ENCODE data around the gene PTPRN2. TPM values are rescaled to one million over a fixed set of nuclear protein-coding genes. Genes with fewer than 3 reads are reported as not detected.

The PTPRN2 gene
- polyA plus RNA-seq, 1 experiment: 0.02 TPM

DNA sequence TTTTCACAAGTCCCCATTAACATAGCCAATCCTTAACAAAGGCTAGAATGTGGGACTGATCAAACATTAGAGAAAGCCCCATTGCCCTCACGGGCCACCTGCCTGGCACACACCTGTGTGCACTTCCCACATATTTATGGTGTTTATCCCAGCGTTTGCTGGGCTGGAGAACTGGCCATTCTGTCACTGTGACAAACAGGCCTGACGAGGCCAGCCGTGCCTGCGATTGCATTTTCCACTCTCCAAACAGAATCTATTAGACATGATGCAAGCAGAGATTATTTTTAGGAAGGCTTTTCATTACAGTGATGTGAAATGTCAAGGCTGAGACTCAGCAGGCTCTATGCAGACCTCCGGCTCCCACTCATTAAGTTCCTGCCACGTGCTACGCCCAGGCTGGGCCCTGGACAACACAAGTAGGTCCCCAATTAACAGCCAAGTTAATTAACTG is 20.4 kb downstream of the PTPRN2 start:
- TF ChIP-seq, protein P1, sequence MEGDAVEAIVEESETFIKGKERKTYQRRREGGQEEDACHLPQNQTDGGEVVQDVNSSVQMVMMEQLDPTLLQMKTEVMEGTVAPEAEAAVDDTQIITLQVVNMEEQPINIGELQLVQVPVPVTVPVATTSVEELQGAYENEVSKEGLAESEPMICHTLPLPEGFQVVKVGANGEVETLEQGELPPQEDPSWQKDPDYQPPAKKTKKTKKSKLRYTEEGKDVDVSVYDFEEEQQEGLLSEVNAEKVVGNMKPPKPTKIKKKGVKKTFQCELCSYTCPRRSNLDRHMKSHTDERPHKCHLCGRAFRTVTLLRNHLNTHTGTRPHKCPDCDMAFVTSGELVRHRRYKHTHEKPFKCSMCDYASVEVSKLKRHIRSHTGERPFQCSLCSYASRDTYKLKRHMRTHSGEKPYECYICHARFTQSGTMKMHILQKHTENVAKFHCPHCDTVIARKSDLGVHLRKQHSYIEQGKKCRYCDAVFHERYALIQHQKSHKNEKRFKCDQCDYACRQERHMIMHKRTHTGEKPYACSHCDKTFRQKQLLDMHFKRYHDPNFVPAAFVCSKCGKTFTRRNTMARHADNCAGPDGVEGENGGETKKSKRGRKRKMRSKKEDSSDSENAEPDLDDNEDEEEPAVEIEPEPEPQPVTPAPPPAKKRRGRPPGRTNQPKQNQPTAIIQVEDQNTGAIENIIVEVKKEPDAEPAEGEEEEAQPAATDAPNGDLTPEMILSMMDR (IDR thresholded peaks at IDR 0.05; ENCODE audit: low read depth, low read length): no peak
- Histone ChIP-seq H3K27me3 (ENCODE audit: control insufficient read depth, insufficient read depth, low read length) (no peaks in the 10 kb centered on the region), H3K4me3 (ENCODE audit: low read depth, low read length) (no peak overlapping the region), H3K9me3 (ENCODE audit: control insufficient read depth, insufficient read depth, low read length) (peaks cover 24% of the 10 kb centered on the region), H3K27ac (ENCODE audit: low read depth, low read length) (no peak overlapping the region)
- ChIA-PET POLR2A (no interaction called here), CTCF (no interaction called here)
- no peak for DNase-seq (ENCODE audit: low read depth, low spot score)

DNA sequence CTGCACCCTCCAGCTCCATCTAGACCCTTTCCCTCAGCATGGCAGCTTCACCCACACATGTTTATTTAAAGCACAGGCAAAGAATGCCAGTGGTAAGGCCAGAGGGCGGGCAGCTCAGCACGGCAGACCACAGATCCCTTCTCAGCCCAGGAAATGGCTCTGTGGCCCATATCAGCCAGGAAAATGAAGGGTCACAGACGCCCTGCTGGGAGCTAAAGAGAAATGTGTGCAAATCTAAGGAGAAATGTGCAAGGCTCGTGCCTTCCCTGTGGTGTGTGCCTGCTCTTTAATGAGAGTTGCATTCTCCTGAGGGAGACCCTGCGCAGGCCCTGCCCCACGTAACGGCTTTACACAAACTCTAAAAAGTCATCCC is 23.0 kb downstream of the PTPRN2 start:
- peaks cover 31% of the 10 kb centered on the region for H3K9me3 ChIP-seq (ENCODE audit: control insufficient read depth, insufficient read depth, low read length)
- CTCF ChIA-PET: no interaction called here
- no peak overlapping the region for H3K27ac ChIP-seq (ENCODE audit: low read depth, low read length)
- DNase-seq (ENCODE audit: low read depth, low spot score): no peak
- POLR2A ChIA-PET: no interaction called here
- H3K4me3 ChIP-seq (ENCODE audit: low read depth, low read length): no peak overlapping the region
- H3K27me3 ChIP-seq (ENCODE audit: control insufficient read depth, insufficient read depth, low read length): no peaks in the 10 kb centered on the region
- TF ChIP-seq, protein P1 (IDR thresholded peaks at IDR 0.05; ENCODE audit: low read depth, low read length): no peak

DNA sequence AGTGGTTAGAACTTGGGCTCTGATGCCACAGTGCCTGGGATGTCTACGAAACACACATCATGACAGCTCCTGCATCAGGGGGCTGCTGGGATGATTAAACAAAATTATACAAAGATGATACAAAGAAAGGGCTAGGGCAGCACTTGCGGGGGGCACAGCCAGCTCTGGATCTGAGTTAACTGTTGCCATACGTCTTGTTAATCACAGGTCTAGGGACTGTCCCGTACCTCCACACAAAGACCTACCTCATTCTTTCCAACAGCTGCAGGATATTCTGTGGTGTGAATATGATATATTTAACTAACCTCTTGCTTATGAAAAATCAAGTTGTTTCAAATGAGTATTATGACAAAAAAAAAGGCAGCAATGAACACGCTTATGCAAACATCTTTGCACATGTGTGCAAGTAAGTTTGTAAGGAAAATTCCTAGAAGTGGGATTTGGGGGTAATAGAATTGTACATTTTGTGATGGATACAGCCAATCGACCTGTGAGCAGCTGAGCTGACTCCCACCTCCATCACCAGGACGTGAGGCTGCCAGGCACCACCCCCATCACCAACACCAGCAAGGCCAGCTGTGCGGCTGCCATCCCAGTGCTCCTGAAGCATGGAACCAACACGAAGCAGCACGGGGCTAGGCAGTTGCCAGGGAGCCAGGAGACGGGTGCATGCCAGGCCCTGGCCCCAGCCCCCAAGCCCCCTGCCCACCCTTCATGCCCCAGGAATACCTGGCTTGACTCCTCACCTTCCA is 23.5 kb downstream of the PTPRN2 start:
- Histone ChIP-seq H3K4me3 (ENCODE audit: low read depth, low read length) (no peak overlapping the region), H3K27me3 (ENCODE audit: control insufficient read depth, insufficient read depth, low read length) (no peaks in the 10 kb centered on the region), H3K9me3 (ENCODE audit: control insufficient read depth, insufficient read depth, low read length) (peaks cover 27% of the 10 kb centered on the region), H3K27ac (ENCODE audit: low read depth, low read length) (no peak overlapping the region)
- no peak for DNase-seq (ENCODE audit: low read depth, low spot score)
- POLR2A ChIA-PET: no interaction called here
- TF ChIP-seq, protein P1 (IDR thresholded peaks at IDR 0.05; ENCODE audit: low read depth, low read length): no peak
- CTCF ChIA-PET: no interaction called here

DNA sequence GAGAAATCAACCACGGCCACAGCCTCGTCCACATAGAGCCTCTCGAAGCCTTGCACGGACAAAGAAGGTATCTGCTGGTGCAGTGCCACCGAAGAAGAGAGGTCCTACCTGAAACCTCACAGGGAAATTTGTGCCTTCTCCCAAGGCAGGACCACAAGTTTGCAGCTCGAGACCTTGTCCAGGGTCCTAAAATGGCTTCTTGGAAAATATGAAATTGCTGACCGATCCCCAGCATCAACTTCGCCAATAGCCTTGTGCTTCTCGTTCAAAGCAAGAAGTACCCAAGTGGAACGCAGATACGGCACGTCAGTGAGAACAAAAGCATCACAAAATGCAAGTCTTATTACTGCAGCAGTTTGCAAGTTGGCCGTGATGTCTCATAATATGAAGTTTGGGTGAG is 24.6 kb downstream of the PTPRN2 start:
- ChIA-PET POLR2A (no interaction called here), CTCF (no interaction called here)
- Histone ChIP-seq H3K27me3 (ENCODE audit: control insufficient read depth, insufficient read depth, low read length) (no peaks in the 10 kb centered on the region), H3K27ac (ENCODE audit: low read depth, low read length) (no peak overlapping the region), H3K9me3 (ENCODE audit: control insufficient read depth, insufficient read depth, low read length) (peaks cover 34% of the 10 kb centered on the region), H3K4me3 (ENCODE audit: low read depth, low read length) (no peak overlapping the region)
- TF ChIP-seq, protein P1 (IDR thresholded peaks at IDR 0.05; ENCODE audit: low read depth, low read length): no peak
- no peak for DNase-seq (ENCODE audit: low read depth, low spot score)

DNA sequence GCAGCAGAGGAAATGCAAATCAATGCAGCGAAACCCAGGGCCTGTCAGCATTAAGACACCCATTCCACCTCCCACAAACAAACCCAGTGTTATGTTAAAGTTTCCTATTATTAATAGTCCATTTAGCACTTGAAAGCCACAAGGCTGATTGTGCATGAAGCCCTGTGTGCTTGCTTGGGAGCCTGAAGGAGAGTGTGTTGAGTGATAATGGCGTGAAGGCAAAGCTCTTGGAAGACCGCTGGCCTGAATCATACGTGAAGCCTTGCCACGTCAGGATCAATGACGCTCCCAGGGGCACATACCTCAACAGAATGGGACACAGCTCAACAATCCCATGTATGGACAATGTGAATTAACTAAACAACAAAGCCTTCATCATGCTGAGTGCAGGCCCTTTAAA is 25.1 kb downstream of the PTPRN2 start:
- Histone ChIP-seq H3K27me3 (ENCODE audit: control insufficient read depth, insufficient read depth, low read length) (no peaks in the 10 kb centered on the region), H3K9me3 (ENCODE audit: control insufficient read depth, insufficient read depth, low read length) (peaks cover 38% of the 10 kb centered on the region), H3K4me3 (ENCODE audit: low read depth, low read length) (no peak overlapping the region), H3K27ac (ENCODE audit: low read depth, low read length) (no peak overlapping the region)
- CTCF ChIA-PET: no interaction called here
- no peak for DNase-seq (ENCODE audit: low read depth, low spot score)
- TF ChIP-seq, protein P1 (IDR thresholded peaks at IDR 0.05; ENCODE audit: low read depth, low read length): no peak
- POLR2A ChIA-PET: no interaction called here
